Activated effector memory CD4-positive, alpha-beta T cell treated with Interleukin-2 at 50 U/mL for 16 hours (primary cell): ENCODE data around the gene MTHFD2.
A peak's percentile ranks its signal among the peaks of the same experiment; 100 is the strongest.
"Not testable (repeated sequence)": the region's sequence is repeated elsewhere in the genome, so short reads cannot be mapped to it uniquely, and the experiment has no call there.

ENCODE experiments used
- DNase-seq: peaks from one replicate; pipeline ENCODE4 v3.0.0-alpha.2; 2020

MTHFD2 gene

DNA sequence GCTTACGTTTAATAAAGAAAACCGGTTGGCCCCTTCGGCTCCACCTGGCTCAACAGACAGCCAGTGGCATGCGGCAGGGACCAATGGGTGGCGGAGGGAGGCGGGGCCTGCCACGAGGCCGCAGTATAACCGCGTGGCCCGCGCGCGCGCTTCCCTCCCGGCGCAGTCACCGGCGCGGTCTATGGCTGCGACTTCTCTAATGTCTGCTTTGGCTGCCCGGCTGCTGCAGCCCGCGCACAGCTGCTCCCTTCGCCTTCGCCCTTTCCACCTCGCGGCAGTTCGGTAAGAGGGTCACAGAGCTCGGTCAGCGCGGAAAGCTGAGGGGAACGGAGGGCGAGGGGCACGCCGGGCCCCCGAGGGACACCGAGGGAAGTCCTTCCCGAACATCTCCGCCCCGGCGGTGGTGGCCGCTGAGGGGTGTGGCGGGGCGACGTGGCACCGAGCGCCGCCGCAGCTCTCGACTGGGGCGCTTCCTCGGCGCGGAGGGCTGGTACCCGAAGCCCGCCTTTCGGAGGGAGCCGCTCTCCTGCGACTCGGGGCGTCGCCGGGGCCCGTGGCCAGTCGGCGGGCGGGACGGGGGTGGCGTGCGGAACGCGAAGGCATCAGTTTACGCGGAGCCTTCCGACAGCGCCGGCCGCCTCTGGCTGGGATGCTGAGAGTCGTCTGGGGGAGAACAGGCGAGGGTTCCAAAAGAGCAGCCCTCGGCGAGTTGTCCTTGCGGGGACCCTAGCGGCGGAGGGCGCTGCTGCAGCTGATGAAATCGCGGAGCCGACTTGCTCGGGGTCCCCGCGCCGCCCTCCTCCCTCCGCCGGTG, at the start of gene MTHFD2:
Gene MTHFD2, plus strand, starts transcription at position 155 of the 814 bp plus-strand sequence. Its CDS starts 27 bp downstream, at position 182.
- DNase-seq, result peak; percentile 84

DNA sequence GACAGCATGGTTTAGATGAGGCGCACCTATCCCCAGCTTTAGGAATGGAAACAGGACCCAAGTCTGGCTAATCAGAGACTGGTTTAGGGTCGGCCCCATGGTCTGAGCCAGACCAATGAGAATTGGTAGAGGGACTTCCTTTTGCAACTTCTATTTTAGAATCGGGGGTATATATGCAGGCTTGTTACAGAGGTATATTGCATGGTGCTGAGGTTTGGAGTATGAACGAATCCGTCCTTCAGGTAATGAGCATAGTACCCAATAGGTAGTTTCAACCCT, 49.2 kb upstream of the MTHFD2 start:
- no peak for DNase-seq

DNA sequence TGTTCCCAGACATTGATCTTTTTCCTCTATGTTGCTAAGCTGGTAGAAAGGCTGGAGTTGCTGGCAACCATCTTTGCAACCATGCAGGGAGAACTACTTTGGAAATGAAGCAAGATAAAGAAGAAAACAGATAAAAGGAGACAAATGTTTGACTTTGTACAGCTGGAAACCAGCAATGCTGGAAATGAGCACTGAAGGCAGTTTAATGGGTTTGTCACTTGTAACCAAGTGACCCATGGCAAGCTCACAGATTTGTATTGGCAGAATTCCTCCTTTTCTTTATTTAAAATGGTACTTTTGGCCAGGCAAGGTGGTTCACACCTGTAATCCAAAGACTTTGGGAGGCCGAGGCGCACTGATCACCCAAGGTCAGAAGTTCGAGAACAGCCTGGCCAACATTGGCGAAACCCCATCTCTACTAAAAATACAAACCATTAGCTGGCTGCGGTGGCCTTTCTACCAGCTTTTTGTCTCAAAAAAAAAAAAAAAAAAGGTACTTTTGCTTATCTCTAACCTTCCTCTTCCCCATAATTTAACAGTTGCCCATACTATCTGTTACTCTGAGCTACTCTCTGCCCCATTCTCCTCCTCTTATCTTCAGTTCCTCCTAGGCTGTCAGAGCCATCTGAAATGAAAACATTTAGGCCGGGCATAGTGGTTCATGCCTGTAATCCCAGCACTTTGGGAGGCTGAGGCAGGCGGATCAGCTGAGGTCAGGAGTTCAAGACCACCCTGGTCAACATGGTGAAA, 48.7 kb upstream of the MTHFD2 start:
- DNase-seq, result no peak

DNA sequence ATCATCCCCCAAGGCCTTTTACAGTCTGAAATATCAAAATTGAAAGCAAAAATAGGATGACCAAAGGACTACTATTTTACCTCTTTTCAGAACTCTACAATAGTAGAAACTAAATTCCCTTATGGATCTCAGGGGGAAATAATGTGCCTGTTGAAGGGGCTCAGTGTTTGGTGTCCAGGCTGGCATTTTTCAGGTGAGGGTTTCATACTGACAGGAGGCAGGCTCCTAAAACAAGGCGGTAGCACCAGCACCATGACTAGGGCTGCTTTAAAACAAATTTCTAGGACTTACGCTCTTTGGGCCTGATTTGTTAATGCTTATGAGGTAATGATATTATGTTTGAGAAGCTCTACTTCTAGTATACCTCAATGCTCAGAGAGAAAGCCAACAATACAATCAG, 45.5 kb upstream of the MTHFD2 start:
- DNase-seq, result no peak

DNA sequence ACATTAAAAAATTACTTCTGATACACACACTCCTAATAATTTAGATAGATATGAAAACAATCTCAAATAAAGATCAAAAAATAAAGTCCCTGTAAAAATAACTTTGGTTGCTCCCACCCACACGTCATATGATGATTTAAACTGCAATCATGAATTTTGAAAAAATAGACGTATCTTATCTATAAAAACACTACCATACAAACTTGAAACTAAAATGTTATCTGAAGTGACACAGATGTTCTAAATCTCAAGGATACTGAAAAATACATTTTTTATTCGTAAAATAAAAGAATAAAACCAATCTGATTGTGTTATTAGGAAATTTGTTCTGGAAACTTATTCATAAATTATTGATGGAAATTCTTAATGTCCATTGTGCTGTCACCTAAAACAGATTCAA, 42.6 kb upstream of the MTHFD2 start:
- no peak for DNase-seq

DNA sequence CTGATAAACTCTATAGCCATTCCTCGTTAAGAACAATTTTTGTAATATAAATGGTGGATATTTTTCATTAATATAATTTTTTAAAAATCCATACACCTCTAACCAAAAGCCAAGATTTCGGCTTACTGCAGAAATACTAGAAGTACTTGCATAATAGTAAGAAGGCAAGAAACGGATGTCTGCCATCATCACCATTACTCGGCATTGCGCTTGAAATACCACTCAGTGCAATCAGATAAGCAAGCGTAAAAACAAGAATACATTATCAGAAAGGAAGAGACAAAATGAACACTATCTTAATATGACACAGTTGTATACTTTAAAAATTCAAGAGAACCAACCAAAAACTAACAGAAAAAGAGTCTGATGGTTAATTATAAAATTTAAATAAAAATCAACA, 35.5 kb upstream of the MTHFD2 start:
- no peak for DNase-seq

DNA sequence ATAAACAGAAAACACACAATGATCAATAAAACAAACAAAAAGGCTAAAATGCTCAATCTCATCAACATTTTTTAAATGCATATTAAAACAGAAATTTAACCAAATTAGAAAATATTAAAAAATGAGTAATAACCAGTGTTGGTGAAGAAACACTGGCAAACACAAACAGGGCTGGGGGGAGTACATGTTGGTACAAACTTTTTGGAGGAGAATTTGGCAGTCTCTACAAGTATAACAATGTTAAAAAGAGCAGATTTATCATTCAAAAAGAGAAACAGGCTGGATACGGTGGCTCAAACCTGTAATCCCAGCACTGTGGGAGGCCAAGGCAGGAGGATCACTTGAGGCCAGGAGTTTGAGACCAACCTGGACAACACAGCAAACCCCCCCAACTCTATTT, 33.7 kb upstream of the MTHFD2 start:
- no peak for DNase-seq

DNA sequence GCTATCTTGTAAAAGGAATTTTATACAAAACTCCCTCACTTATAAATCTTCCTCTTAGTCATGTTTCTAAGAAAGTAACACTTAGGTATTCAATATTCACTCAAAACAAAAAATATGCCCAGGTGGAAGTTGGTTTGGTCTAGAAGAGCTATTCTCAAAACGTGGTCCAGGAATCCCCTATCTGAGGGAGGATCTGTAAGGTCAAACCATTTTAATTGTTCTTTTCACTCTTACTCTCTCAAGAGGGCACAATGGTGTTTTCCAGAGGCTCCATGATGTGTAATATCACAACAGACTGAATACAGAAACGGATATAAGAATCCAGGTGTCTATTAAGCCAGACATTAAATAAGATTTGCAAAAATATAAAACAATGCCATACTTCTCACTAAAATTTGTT, 29.7 kb upstream of the MTHFD2 start:
- no peak for DNase-seq

DNA sequence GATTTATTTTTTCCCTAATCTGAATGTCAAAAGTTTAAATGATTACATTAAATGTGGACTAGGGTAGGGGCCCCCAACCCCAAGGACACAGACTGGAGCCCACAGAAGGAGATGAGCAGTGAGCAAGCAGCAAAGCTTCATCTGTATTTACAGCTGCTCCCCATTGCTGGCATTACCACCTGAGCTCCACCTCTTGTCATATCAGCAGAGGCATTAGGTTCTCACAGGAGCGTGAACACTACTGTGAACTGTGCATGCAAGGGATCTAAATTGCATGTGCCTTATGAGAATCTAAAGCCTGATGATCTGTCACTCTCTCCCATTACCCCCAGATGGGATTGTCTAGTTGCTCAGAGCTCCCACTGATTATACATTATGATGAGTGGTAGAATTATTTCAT, 23.5 kb upstream of the MTHFD2 start:
- no peak for DNase-seq

DNA sequence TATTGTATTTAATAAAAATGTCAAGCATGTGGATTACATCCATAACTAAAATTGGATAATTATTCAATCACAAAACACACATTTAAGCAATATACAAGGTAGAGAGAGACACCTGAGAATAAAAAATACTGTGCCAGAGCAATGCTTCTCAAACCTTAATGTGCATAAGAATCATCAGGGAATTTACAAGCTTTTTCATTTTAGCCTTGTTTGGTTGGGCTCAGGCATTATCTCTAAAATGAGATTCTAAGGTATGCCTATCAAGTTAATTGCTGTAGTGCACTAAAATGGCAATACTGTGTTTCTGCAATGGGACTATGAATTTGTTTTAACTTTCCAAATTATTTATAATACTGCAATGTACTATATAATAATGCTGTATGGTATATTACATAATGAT, 20.7 kb upstream of the MTHFD2 start:
- DNase-seq, result no peak

DNA sequence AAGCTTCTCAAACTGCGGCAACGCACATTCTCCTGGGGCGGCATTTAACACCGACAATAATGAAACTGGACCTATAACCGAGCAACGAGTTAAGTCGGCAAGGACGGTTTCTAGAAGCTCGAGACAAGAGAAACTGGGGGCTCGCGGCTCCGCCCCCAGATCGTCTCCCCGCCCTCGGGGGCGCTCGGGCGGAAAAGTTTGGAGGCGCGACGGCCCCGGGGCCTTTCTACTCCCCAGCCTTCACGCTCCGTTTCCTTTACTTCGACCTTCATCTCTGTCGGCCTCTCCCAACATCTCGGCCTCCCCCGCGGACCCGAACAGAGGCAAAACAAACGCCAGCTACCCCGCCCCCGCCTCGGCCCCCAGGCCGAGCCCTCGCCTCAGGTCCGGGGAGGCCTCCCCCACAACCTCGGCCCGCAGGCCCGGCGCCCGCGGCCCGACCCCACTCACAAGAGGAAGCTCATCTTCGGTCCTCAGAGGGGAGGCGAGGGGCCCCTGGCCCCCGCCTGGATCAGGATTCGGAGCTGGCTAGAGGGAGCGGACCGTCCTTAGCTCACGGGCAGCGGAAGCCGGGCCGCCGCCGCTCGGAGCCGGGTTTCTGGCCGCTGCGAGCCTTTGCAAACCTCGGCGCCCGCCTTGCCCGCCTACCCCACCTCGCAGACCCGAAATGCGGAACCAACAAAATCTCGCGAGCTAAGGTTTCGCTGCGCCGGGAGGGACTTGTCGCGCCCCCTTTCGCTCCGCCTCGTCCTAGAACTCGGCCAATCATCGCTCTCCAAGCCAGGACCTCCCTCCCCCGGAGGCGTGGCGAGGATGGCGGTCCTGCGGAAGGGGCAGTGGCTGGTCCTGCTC, 20.0 kb upstream of the MTHFD2 start, which contains the start of gene MOB1A:
Gene MOB1A, minus strand, starts transcription at position 669 of the 852 bp plus-strand sequence. Its CDS starts 205 bp downstream, at position 464.
- peak; percentile 99 for DNase-seq

DNA sequence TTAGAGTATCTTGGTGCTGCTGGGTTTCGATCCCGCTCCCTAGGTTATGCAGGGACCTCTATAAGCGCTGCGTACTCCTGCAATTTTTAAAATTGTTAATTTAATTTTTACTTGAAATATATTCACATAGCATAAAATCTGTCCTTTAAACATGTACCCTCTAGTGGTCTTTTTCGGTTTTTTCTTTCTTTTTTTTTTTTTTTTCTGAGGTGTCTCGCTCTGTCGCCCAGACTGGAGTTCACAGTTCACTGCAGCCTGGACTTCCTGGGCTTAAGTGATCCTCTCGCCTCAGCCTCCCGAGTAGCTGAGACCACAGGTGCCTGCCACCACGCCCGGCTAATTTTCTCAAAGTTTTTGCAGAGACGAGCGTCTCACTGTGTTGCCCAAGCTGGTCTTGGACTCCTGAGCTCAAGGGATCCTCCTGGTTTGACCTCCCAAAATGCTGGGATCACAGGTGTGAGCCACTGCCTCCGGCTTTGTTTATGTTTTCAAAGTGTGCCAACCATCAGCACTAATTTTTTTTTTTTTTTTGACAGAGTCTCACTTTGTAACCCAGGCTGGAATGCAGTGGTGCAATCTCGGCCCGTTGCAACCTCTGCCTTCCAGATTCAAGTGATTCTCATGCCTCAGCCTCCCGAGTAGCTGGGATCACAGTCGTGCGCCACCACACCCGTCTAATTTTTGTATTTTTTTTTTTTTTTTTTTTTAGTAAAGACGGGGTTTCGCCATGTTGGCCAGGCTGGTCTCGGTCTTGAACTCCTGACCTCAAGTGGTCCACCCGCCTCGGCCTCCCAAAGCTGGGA, 19.2 kb upstream of the MTHFD2 start:
- no peak for DNase-seq

DNA sequence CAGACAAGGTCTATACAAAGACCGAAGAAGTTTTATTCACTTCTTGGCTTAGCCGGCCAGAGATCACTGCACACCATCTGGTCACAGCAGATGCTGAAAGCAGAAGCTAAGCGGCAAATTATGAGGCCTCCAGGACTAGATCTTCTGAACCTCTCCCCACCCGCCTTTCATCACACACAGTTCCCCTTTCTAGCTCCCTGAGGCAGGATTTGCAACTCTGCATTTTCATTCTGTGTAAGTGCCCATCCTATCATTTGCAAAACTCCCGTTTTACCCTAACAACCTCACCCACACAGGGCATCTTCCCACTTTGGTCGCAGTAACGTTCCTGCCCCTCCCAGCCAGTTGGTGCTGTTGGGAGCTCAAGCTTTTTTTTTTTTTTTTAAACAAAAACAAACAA, 16.7 kb upstream of the MTHFD2 start:
- no peak for DNase-seq

DNA sequence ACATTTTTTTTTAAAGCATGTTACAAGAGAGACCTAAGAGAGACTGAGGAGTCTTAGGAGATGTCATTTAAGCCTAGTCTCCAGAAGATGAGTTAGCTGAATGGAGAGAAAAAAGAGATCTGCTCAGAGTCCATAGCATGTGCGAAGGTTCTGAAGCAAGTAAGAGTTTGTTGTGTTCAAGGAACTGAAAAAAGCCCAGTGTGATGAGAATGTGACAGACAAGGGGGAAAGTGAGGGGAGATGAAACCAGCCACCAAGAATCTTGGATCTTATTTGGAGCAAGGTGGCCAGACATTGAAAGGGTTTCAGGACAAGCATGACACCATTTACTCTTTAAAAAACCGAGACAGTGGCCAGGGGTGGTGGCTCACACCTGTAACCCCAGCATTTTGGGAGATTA, 14.5 kb upstream of the MTHFD2 start:
- no peak for DNase-seq

DNA sequence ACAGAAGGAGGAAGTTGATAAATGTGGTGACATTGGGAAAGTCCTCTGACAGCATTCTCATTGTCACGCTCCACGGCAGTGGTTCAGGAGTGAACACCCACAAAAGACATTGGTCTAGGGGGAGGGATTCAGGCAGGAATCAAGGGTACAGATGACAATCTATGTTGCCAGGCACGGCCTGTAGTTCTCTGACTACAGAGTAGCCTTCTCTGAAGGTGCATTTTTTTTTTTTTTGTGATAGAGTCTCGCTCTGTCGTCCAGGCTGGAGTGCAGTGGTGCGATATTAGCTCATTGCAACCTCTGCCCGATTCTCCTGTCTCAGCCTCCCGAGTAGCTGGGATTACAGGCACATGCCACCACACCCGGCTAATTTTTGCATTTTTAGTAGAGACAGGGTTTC, 12.4 kb upstream of the MTHFD2 start:
- no peak for DNase-seq

DNA sequence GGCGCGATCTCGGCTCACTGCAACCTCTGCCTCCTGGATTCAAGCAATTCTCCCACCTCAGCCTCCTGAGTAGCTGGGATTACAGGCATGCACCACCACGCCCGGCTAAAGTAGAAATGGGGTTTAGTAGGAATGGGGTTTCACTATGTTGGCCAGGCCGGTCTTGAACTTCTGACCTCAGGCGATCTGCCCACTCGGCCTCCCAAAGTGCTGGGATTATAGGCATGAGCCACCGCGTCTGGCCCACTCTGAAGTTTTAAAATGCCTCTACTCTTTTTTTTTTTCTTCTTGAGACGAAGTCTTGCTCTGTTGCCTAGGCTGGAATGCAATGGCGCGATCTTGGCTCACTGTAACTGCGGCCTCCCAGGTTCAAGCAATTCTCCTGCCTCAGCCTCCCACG, 11.7 kb upstream of the MTHFD2 start:
- not testable (repeated sequence) for DNase-seq

DNA sequence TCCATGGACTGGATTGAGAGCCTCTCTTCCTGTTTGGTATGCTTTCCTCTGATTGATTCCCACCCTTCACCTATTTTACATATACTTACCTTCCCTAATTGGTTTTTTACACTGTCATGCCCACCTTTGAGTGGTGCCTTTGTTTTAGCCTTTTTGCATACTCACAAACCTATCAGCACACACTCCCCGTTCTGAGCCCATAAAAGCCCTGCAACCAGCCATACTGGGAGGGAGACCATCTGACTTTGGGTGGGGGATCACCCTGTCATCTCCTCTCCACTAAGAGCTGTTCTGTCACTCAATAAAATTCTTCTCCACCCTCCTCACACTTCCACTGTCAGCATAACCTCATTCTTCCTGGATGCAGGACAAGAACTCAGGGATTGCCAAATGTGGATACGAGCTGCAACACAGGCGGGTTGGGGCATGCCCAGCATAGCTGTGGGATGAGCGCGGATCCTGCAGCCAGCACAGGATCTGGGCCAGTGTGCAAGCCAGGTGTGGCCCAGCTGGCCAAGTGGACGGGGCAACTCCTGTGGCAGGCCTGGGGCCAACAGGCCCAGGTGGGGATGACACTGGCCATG, 10.3 kb upstream of the MTHFD2 start:
- no peak for DNase-seq

DNA sequence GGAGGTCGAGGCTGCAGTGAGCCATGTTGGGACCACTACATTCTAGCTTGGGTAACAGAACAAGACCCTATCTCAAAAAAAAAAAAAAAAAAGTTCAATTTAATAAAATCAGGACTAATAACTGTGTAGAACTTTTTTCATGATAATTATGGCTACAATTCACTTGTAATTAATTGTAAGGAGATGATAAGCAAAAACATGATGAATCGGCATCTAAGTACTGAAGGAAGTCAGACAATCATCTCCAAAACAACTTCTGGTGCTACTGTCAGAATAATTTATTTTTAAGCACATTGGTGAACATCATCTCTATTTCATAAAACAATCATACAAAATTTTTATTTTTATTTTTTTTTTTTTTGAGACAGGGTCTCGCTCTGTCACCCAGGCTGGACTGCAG, 9.7 kb upstream of the MTHFD2 start:
- DNase-seq, result no peak

DNA sequence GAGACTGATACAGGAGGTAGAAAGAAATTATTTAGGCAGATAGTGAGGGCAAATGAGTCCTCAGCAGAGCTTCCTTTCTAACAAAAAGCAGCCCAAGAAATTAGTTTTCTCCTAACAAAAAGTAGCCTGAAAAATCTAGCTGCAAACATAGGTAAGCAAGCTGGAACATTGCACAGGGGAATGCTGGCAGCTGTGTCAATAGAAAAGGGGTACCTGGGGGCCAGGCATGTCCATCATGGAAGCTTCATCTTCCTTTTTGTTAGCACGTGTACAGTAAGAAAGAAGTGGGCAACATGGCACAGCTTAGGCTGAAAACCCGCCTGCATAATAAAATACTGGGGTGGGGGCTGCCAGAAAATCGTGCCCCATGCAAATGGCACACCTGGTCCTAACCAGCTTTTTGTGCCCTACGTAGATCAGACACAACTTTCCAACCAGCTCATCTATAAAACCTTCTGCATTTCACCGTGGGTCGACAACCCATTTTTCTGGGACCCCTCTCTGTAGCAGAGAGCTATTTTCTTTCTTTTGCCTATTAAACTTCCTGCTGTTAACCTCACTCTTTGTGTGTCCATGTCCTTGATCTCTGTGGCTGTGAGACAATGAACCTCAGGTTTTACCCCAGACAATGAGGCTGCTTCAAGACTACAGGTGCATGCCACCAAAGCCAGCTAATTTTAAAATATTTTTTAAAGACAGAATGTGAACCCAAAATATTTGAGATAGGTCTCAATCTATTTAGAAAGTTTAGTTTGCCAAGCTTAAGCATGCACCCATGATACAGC, 6.6 kb upstream of the MTHFD2 start:
- DNase-seq, result no peak

DNA sequence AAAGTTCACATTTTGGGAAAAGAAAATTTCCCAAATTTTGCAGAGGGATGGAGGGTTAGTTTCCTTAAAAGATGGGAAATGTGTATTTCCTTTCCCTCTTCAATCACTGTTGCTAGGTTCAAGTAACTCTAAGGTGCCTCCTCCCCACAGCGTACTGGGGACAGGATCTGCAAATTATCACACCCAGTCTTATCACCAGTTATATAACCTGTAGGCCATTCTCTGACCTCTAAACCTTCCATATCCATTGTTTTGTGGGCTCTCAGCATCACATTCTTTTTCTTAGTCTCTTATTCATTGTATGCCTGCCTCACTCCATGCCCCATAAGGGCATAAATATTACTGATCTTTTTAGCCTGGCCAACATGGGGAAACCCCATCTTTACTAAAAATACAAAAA, 3.6 kb upstream of the MTHFD2 start:
- DNase-seq, result no peak

DNA sequence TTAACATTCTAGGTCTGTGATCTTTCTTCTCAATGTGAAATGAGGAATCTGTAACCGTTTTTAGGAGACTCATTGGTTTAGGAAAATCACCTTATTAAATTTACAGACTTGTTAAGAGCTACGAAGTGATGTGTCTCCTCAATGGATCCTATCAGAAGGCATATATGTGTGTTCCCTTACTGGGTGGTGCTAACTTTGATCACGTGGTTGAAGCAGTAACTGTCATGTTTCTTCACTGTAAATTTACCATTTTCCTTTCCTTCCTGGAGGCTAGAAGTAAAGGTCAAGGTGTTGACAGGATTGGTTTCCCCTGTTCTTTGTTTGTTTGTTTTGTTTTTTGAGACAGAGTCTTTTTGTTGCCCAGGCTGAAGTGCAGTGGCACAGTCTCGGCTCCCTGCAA, 1.4 kb upstream of the MTHFD2 start:
- DNase-seq, result no peak
